ENCODE data around the gene KLHL15. TPM values are rescaled to one million over a fixed set of nuclear protein-coding genes. Genes with fewer than 3 reads are reported as not detected.

The KLHL15 gene
- polyA plus RNA-seq, 3 donors = 3.2 to 24.4 (median 3.9) TPM

GRCh38 chrX:24063488-24063887 lies 36.5 kb upstream of the KLHL15 start:
- Histone ChIP-seq H3K27ac (ENCODE audit: low read depth in 1 of 2, low read length in 2 of 2) (no peak overlapping the region), H3K9me3 (replicated peaks in 1 of 2; ENCODE audit: control insufficient read depth in 1 of 2, insufficient read depth in 1 of 2, low read length in 2 of 2) (no peaks in the 10 kb centered on the region), H3K36me3 (replicated peaks in 1 of 2; ENCODE audit: control insufficient read depth in 1 of 2, insufficient read depth in 2 of 2, low read length in 2 of 2) (peaks cover 62 to 96% of the 10 kb centered on the region in 2 donors), H3K4me1 (ENCODE audit: control insufficient read depth in 1 of 2, insufficient read depth in 2 of 2, low read length in 2 of 2) (no peaks in the 10 kb centered on the region), H3K4me2 (replicated peaks; ENCODE audit: extremely low read depth, low read length, poor library complexity, severe bottlenecking) (no peak overlapping the region), H3K4me3 (replicated peaks in 1 of 3; ENCODE audit: low read depth in 2 of 3, low read length in 3 of 3) (no peak overlapping the region), H3K79me2 (ENCODE audit: insufficient read depth, low read length) (peaks cover 44% of the 10 kb centered on the region), H3K9ac (ENCODE audit: insufficient read depth, low read length, poor library complexity, severe bottlenecking) (no peak overlapping the region), H2AFZ (ENCODE audit: insufficient read depth, low read depth, low read length, poor library complexity, severe bottlenecking) (no peak overlapping the region), H4K20me1 (ENCODE audit: insufficient read depth, low read length) (peaks cover 94% of the 10 kb centered on the region), H3K27me3 (ENCODE audit: control insufficient read depth in 2 of 2, insufficient read depth in 2 of 2, low read length in 2 of 2) (peaks cover 0 to 4% of the 10 kb centered on the region in 2 donors)
- H3K4me1 Mint-ChIP-seq = no peaks in the 10 kb centered on the region
- peaks cover 0 to 47% (median 0%) of the 10 kb centered on the region in 3 donors for H3K27me3 Mint-ChIP-seq (ENCODE audit: low read depth in 3 of 3)
- intact Hi-C loops (cut with micrococcal nuclease) = no loop called here
- WGBS (ENCODE audit: insufficient coverage) = no CpG with 5 or more reads among the region's 6 CpGs
- peaks cover 0 to 12% (median 3%) of the 10 kb centered on the region in 7 donors for H3K9me3 Mint-ChIP-seq
- DNase-seq = no peak
- TF ChIP-seq CTCF (IDR thresholded peaks at IDR 0.05) = no peak
- no peak overlapping the region for H3K4me3 Mint-ChIP-seq
- peaks cover 44 to 95% of the 10 kb centered on the region in 2 donors for H3K36me3 Mint-ChIP-seq
- peak overlapping the region in 2 of 7 donors; percentile 40 to 63 for H3K27ac Mint-ChIP-seq

GRCh38 chrX:24055043-24055356 lies 28.0 kb upstream of the KLHL15 start:
- peaks cover 7 to 9% of the 10 kb centered on the region in 2 donors for H3K4me1 ChIP-seq (ENCODE audit: control insufficient read depth in 1 of 2, insufficient read depth in 2 of 2, low read length in 2 of 2)
- WGBS (ENCODE audit: insufficient coverage) = no CpG with 5 or more reads among the region's 14 CpGs
- H3K79me2 ChIP-seq (ENCODE audit: insufficient read depth, low read length) = peaks cover 14% of the 10 kb centered on the region
- H3K9me3 ChIP-seq (replicated peaks in 1 of 2; ENCODE audit: control insufficient read depth in 1 of 2, insufficient read depth in 1 of 2, low read length in 2 of 2) = no peaks in the 10 kb centered on the region
- H3K4me1 Mint-ChIP-seq = peaks cover 5% of the 10 kb centered on the region
- H3K27me3 ChIP-seq (ENCODE audit: control insufficient read depth in 2 of 2, insufficient read depth in 2 of 2, low read length in 2 of 2) = peaks cover 0 to 10% of the 10 kb centered on the region in 2 donors
- H3K4me3 ChIP-seq (replicated peaks in 1 of 3; ENCODE audit: low read depth in 2 of 3, low read length in 3 of 3) = peak overlapping the region in 2 of 3 experiments; percentile 61 to 85
- H3K27ac Mint-ChIP-seq = peak overlapping the region in 6 of 7 donors; percentile 99
- H4K20me1 ChIP-seq (ENCODE audit: insufficient read depth, low read length) = peaks cover 40% of the 10 kb centered on the region
- intact Hi-C loops (cut with micrococcal nuclease) = loop anchor here (2.0 to 10.0 kb wide), 5 partner anchors 30 to 260 kb away; partner anchors contain the start of genes APOO (in 1 of the 2) and CXorf58 (in 1 of the 2)
- peaks cover 13 to 29% of the 10 kb centered on the region in 2 donors for H3K36me3 Mint-ChIP-seq
- H3K9ac ChIP-seq (ENCODE audit: insufficient read depth, low read length, poor library complexity, severe bottlenecking) = peak overlapping the region; percentile 83
- no peak for TF ChIP-seq CTCF (IDR thresholded peaks at IDR 0.05)
- H3K27ac ChIP-seq (ENCODE audit: low read depth in 1 of 2, low read length in 2 of 2) = peak overlapping the region in 1 of 2 donors; percentile 94
- H2AFZ ChIP-seq (ENCODE audit: insufficient read depth, low read depth, low read length, poor library complexity, severe bottlenecking) = peak overlapping the region; percentile 80
- peaks cover 0 to 25% (median 0%) of the 10 kb centered on the region in 3 donors for H3K27me3 Mint-ChIP-seq (ENCODE audit: low read depth in 3 of 3)
- H3K4me2 ChIP-seq (replicated peaks; ENCODE audit: extremely low read depth, low read length, poor library complexity, severe bottlenecking) = peak overlapping the region; percentile 81
- peaks cover 13 to 28% of the 10 kb centered on the region in 2 donors for H3K36me3 ChIP-seq (replicated peaks in 1 of 2; ENCODE audit: control insufficient read depth in 1 of 2, insufficient read depth in 2 of 2, low read length in 2 of 2)
- peaks cover 0 to 12% (median 0%) of the 10 kb centered on the region in 7 donors for H3K9me3 Mint-ChIP-seq
- DNase-seq = no peak
- peak overlapping the region; percentile 89 to 97 for H3K4me3 Mint-ChIP-seq
